Keratinocyte (primary cell): ENCODE measurements around the gene MRPS21. TPM values are rescaled to one million over a fixed set of nuclear protein-coding genes. Genes with fewer than 3 reads are reported as not detected.

Source experiments
- DNase-seq: peaks from one replicate; pipeline ENCODE4 v3.0.0-alpha.2; 2011; ENCODE audit warnings: low read depth, missing footprints, low spot score
- FAIRE-seq: peaks from 2 replicates; lab custom pipeline; 2011; peaks lifted over from hg19 to GRCh38; lab: Jason Lieb, UNC
- H2AFZ ChIP-seq: 2 replicates; pipeline ENCODE4 v1.6.0; 2012; ENCODE audit warnings: low read length, control low read depth, inconsistent platforms; ENCODE audit not compliant: control insufficient read depth
- H3K27ac ChIP-seq: 2 replicates; pipeline ENCODE4 v1.5.1; 2011; ENCODE audit warnings: low read length; ENCODE audit not compliant: control insufficient read depth, insufficient read depth
- H3K27me3 ChIP-seq: 3 replicates; pipeline ENCODE4 v1.6.0; 2011; ENCODE audit warnings: low read length; ENCODE audit not compliant: control insufficient read depth, insufficient read depth; ENCODE audit errors: extremely low read depth
- H3K36me3 ChIP-seq, 2 experiments: 2 replicates in 1 of 2; 3 replicates in 1 of 2; pipeline ENCODE4 v1.5.1; 2011; ENCODE audit warnings: low read length in 2 of 2, mild to moderate bottlenecking in 1 of 2; ENCODE audit not compliant: control insufficient read depth in 2 of 2, insufficient read depth in 2 of 2; ENCODE audit errors: extremely low read depth in 1 of 2
- H3K4me1 ChIP-seq: 3 replicates; pipeline ENCODE4 v1.5.1; 2011; ENCODE audit warnings: low read length; ENCODE audit not compliant: control insufficient read depth, insufficient read depth; ENCODE audit errors: extremely low read depth
- H3K4me2 ChIP-seq: 3 replicates; pipeline ENCODE4 v1.6.0; 2011; ENCODE audit warnings: low read depth, low read length; ENCODE audit not compliant: control insufficient read depth, insufficient read depth; ENCODE audit errors: extremely low read depth
- H3K4me3 ChIP-seq, 3 experiments: fragments of 200-600 bp in 1 of 3; sonication (generic) in 1 of 3; 2 replicates in 2 of 3; 3 replicates in 1 of 3; pipeline ENCODE4 v1.5.1; 2011 to 2016; ENCODE audit warnings: low read length in 3 of 3, mild to moderate bottlenecking in 3 of 3, control low read depth in 2 of 3, inconsistent platforms in 1 of 3, low read depth in 1 of 3, mixed read lengths in 1 of 3, mixed run types in 1 of 3, moderate library complexity in 1 of 3; ENCODE audit not compliant: control insufficient read depth in 2 of 3, insufficient read depth in 2 of 3; ENCODE audit errors: extremely low read depth in 1 of 3
- H3K79me2 ChIP-seq: 2 replicates; pipeline ENCODE4 v1.6.0; 2012; ENCODE audit warnings: low read length; ENCODE audit not compliant: control insufficient read depth, insufficient read depth
- H3K9ac ChIP-seq: 3 replicates; pipeline ENCODE4 v1.6.0; 2011; ENCODE audit warnings: low read length; ENCODE audit not compliant: control insufficient read depth, insufficient read depth; ENCODE audit errors: extremely low read depth
- H3K9me1 ChIP-seq: 3 replicates; pipeline ENCODE4 v1.6.0; 2011; ENCODE audit warnings: low read length; ENCODE audit not compliant: control insufficient read depth, insufficient read depth; ENCODE audit errors: extremely low read depth
- H3K9me3 ChIP-seq: 2 replicates; pipeline ENCODE4 v1.5.1; 2012; ENCODE audit warnings: low read depth, low read length; ENCODE audit not compliant: control insufficient read depth
- H4K20me1 ChIP-seq: 3 replicates; pipeline ENCODE4 v1.6.0; 2011; ENCODE audit warnings: low read length; ENCODE audit not compliant: control insufficient read depth, insufficient read depth; ENCODE audit errors: extremely low read depth
- CTCF ChIP-seq, 3 experiments: IDR thresholded peaks in 1 of 3; conservative IDR thresholded peaks in 1 of 3; optimal IDR thresholded peaks in 1 of 3; 2 replicates in 2 of 3; 3 replicates in 1 of 3; pipeline versions ENCODE3 to v1.5.1; 2011; ENCODE audit warnings: low read length in 3 of 3, mild to moderate bottlenecking in 3 of 3, moderate library complexity in 2 of 3, control low read depth in 1 of 3, inconsistent platforms in 1 of 3; ENCODE audit not compliant: insufficient read depth in 2 of 3; ENCODE audit errors: extremely low read depth in 1 of 3
- EZH2 ChIP-seq: IDR thresholded peaks from one replicate; pipeline ENCODE4 v1.6.1; 2012; ENCODE audit warnings: inconsistent platforms, mild to moderate bottlenecking, low read length, moderate library complexity
- dilution Hi-C: fragments of 300-500 bp; cut with MboI; formaldehyde crosslinking; loops from one replicate; pipeline ENCODE4 v1.7.0; 2020; ENCODE audit warnings: low sequenced_read_pairs; ENCODE audit not compliant: extremely low pct_ligation_motif_present
- polyA plus RNA-seq, 5 experiments: library from polyadenylated mRNA; depleted of rRNA in 3 of 5; stranded (reverse) in 3 of 5; stranded (forward) in 1 of 5; unstranded in 1 of 5; fragments of >200 nt; gene quantifications; 1 replicate in 1 of 5; 2 replicates in 3 of 5; 3 replicates in 1 of 5; pipeline versions ENCODE4 v1.2.1 to v1.2.3, GENCODE V29; 2011 to 2012; ENCODE audit warnings: missing spikeins in 2 of 5, low read depth in 1 of 5, low replicate concordance in 1 of 5

Gene MRPS21
- polyA plus RNA-seq, 1 donor (not counting 4 experiments of a cell fraction or from before 2014, with no cell fraction given) = 159 TPM

- Histone ChIP-seq H3K4me3 (no peak overlapping the region), H4K20me1 (no peaks in the 10 kb centered on the region), H3K4me1 (peaks cover 46% of the 10 kb centered on the region), H2AFZ (no peak overlapping the region), H3K79me2 (peaks cover 16% of the 10 kb centered on the region), H3K27me3 (no peaks in the 10 kb centered on the region), H3K9ac (peak overlapping the region; percentile 17), H3K4me2 (peak overlapping the region; percentile 56), H3K36me3 (peaks cover 16 to 29% of the 10 kb centered on the region in 2 experiments), H3K9me3 (no peaks in the 10 kb centered on the region), H3K27ac (peak overlapping the region; percentile 63), H3K9me1 (peaks cover 2% of the 10 kb centered on the region)
- dilution Hi-C loops = no loop called here
- DNase-seq (no peak), FAIRE-seq (peak; percentile 5)
- TF ChIP-seq EZH2 = no peak
- TF ChIP-seq CTCF (optimal IDR thresholded peaks at IDR 0.05 in 1 of 3, IDR thresholded peaks at IDR 0.05 in 1 of 3, conservative IDR thresholded peaks at IDR 0.05 in 1 of 3; ENCODE audit: extremely low read depth in 1 of 3, insufficient read depth in 2 of 3, low read length in 3 of 3) = peak in 2 of 3 experiments; percentile 2 to 25
Measured at GRCh38 chr1:150262388-150263320, 31.0 kb upstream of the MRPS21 start.

DNA sequence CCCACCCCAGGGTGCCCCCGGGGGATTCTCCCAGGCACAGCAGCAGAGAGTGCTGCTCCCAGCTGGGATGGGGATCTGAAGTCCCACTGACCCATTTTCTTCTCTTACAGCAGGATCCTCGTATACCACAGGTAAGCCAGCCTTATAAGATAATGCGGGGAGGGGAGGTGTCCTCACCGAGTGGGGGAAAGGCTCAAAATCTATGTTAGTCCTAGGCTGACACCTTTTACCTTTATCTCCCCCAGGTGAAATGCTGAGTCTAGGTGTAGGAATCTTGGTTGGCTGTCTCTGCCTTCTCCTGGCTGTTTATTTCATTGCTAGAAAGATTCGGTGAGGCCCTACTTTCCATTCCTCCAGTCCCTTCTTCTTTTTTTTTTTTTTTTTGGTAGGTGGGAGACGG, 30.1 kb upstream of the MRPS21 start:
- DNase-seq = no peak
- peaks cover 16 to 29% of the 10 kb centered on the region in 2 experiments for H3K36me3 ChIP-seq
- peak overlapping the region; percentile 17 for H3K9ac ChIP-seq
- no peak for TF ChIP-seq CTCF (optimal IDR thresholded peaks at IDR 0.05 in 1 of 3, IDR thresholded peaks at IDR 0.05 in 1 of 3, conservative IDR thresholded peaks at IDR 0.05 in 1 of 3; ENCODE audit: extremely low read depth in 1 of 3, insufficient read depth in 2 of 3, low read length in 3 of 3)
- no peak for TF ChIP-seq EZH2
- peak overlapping the region; percentile 63 for H3K27ac ChIP-seq
- peaks cover 25% of the 10 kb centered on the region for H3K79me2 ChIP-seq
- no peaks in the 10 kb centered on the region for H3K27me3 ChIP-seq
- H3K4me2 ChIP-seq = no peak overlapping the region
- H3K4me3 ChIP-seq = no peak overlapping the region
- dilution Hi-C loops = no loop called here
- peaks cover 2% of the 10 kb centered on the region for H3K9me1 ChIP-seq
- H4K20me1 ChIP-seq = no peaks in the 10 kb centered on the region
- no peak for FAIRE-seq
- no peak overlapping the region for H2AFZ ChIP-seq
- no peaks in the 10 kb centered on the region for H3K9me3 ChIP-seq
- peaks cover 49% of the 10 kb centered on the region for H3K4me1 ChIP-seq
